Neural cell (in vitro differentiated cells): ENCODE results near the gene KANSL3. TPM values are rescaled to one million over a fixed set of nuclear protein-coding genes. Genes with fewer than 3 reads are reported as not detected.
"Not testable (repeated sequence)": the region's sequence is repeated elsewhere in the genome, so short reads cannot be mapped to it uniquely, and the experiment has no call there.

Experiments
- H2AFZ ChIP-seq: fragments of 200-600, 300-800 bp; sonication (generic), shearing (Covaris generic); 2 replicates; pipeline ENCODE4 v1.6.0; 2014; ENCODE audit warnings: low read depth, mild to moderate bottlenecking, antibody characterized with exemption, low read length, moderate library complexity
- H3F3A ChIP-seq: fragments of 200-600 bp; shearing (Covaris generic); 2 replicates; pipeline ENCODE4 v1.6.1; 2016; ENCODE audit warnings: mild to moderate bottlenecking, moderate library complexity, mixed read lengths, antibody characterized with exemption, low read length; ENCODE audit not compliant: insufficient read depth, poor library complexity, severe bottlenecking
- H3K27ac ChIP-seq: fragments of 200-600, 300-800 bp; sonication (generic), shearing (Covaris generic); 2 replicates; pipeline ENCODE4 v1.5.1; 2014; ENCODE audit warnings: mild to moderate bottlenecking, low read length, moderate library complexity
- H3K27me3 ChIP-seq: fragments of 300-800, 200-600 bp; sonication (generic), shearing (Covaris generic); 2 replicates; pipeline ENCODE4 v1.6.0; 2014; ENCODE audit warnings: mild to moderate bottlenecking, low read depth, low read length, moderate library complexity; ENCODE audit not compliant: insufficient read depth
- H3K36me3 ChIP-seq: fragments of 300-800, 200-600 bp; sonication (generic), shearing (Covaris generic); 2 replicates; pipeline ENCODE4 v1.5.1; 2014; ENCODE audit warnings: mild to moderate bottlenecking, antibody characterized with exemption, low read length, moderate library complexity; ENCODE audit not compliant: insufficient read depth
- H3K4me2 ChIP-seq: fragments of 300-800, 200-600 bp; sonication (generic), shearing (Covaris generic); 2 replicates; pipeline ENCODE4 v1.6.0; 2014; ENCODE audit warnings: mild to moderate bottlenecking, low read length
- H3K4me3 ChIP-seq: fragments of 300-800, 200-600 bp; sonication (generic), shearing (Covaris generic); 2 replicates; pipeline ENCODE4 v1.5.1; 2014; ENCODE audit warnings: mild to moderate bottlenecking, low read length, moderate library complexity
- H3K79me2 ChIP-seq: fragments of 200-600 bp; shearing (Covaris generic); replicated peaks from 2 replicates; pipeline ENCODE4 v1.6.0; 2014; ENCODE audit warnings: mild to moderate bottlenecking, low read length, moderate library complexity; ENCODE audit not compliant: insufficient read depth
- H3K9ac ChIP-seq: fragments of 300-800, 200-600 bp; sonication (generic), shearing (Covaris generic); 2 replicates; pipeline ENCODE4 v1.6.1; 2016; ENCODE audit warnings: mild to moderate bottlenecking, low read length, mixed read lengths
- H3K9me2 ChIP-seq: fragments of 200-600 bp; shearing (Covaris generic); 2 replicates; pipeline ENCODE4 v1.6.1; 2016; ENCODE audit warnings: mild to moderate bottlenecking, low read length, mixed read lengths; ENCODE audit not compliant: insufficient read depth
- H3K9me3 ChIP-seq: fragments of 200-600, 300-800 bp; sonication (generic), shearing (Covaris generic); 2 replicates; pipeline ENCODE4 v1.6.1; 2016; ENCODE audit warnings: mild to moderate bottlenecking, mixed run types, low read length, moderate library complexity, mixed read lengths
- H4K20me1 ChIP-seq: fragments of 200-600 bp; shearing (Covaris generic); 2 replicates; pipeline ENCODE4 v1.6.1; 2016; ENCODE audit warnings: mild to moderate bottlenecking, mixed run types; ENCODE audit not compliant: insufficient read depth
- CTCF ChIP-seq: fragments of 450-650 bp; IDR thresholded peaks from 2 replicates; pipeline ENCODE4 v1.5.1; 2014; ENCODE audit warnings: antibody characterized with exemption, mild to moderate bottlenecking, moderate library complexity; ENCODE audit not compliant: poor library complexity, severe bottlenecking
- EP300 ChIP-seq: fragments of 450-650 bp; conservative IDR thresholded peaks from 2 replicates; pipeline ENCODE4 v1.6.1; 2014; ENCODE audit warnings: antibody characterized with exemption, mild to moderate bottlenecking, moderate library complexity; ENCODE audit not compliant: poor library complexity, severe bottlenecking
- EZH2 ChIP-seq: fragments of 200-600, 300-800 bp; shearing (Covaris generic), sonication (generic); IDR thresholded peaks from 2 replicates; pipeline ENCODE4 v1.6.1; 2014; ENCODE audit warnings: antibody characterized with exemption, low read length, borderline replicate concordance, mild to moderate bottlenecking; ENCODE audit not compliant: insufficient read depth, poor library complexity, severe bottlenecking
- MXI1 ChIP-seq: fragments of 450-650 bp; conservative IDR thresholded peaks from 2 replicates; pipeline ENCODE4 v1.6.1; 2014; ENCODE audit warnings: antibody characterized with exemption, mild to moderate bottlenecking; ENCODE audit not compliant: poor library complexity, severe bottlenecking
- POLR2AphosphoS5 ChIP-seq: IDR thresholded peaks from 2 replicates; pipeline ENCODE4 v1.6.1; 2012
- RAD21 ChIP-seq: fragments of 450-650 bp; conservative IDR thresholded peaks from 2 replicates; pipeline ENCODE4 v1.6.1; 2014; ENCODE audit warnings: antibody characterized with exemption, mild to moderate bottlenecking, moderate library complexity
- REST ChIP-seq: IDR thresholded peaks from 2 replicates; pipeline ENCODE4 v1.6.1; 2012; ENCODE audit warnings: borderline replicate concordance
- SMC3 ChIP-seq: fragments of 450-650 bp; conservative IDR thresholded peaks from 2 replicates; pipeline ENCODE4 v1.6.1; 2014; ENCODE audit warnings: antibody characterized with exemption, mild to moderate bottlenecking, moderate library complexity; ENCODE audit not compliant: poor library complexity
- TAF1 ChIP-seq: IDR thresholded peaks from 2 replicates; pipeline ENCODE4 v1.6.1; 2012; ENCODE audit warnings: low read depth
- polyA plus RNA-seq: library from polyadenylated mRNA; depleted of rRNA; stranded (reverse); fragments of >200 nt; gene quantifications from 2 replicates; pipeline ENCODE4 v1.2.3, GENCODE V29; 2014

Gene KANSL3
- polyA plus RNA-seq, 1 donor from 2014 or later, result 37.7 TPM

- no peaks in the 10 kb centered on the region for H3K9me3 ChIP-seq
These were observed 30.7 kb upstream of the KANSL3 start for GRCh38 chr2:96668771-96669170.

GRCh38 chr2:96665717-96666116, 27.6 kb upstream of the KANSL3 start:
- not testable (repeated sequence) for H3K27me3 ChIP-seq, H3K4me3 ChIP-seq, H3K36me3 ChIP-seq, H2AFZ ChIP-seq, H3F3A ChIP-seq, H3K4me2 ChIP-seq, H3K9me3 ChIP-seq, H4K20me1 ChIP-seq, H3K27ac ChIP-seq, H3K79me2 ChIP-seq, H3K9me2 ChIP-seq, H3K9ac ChIP-seq

More at GRCh38 chr2:96668771-96669170, 30.7 kb upstream of the KANSL3 start:
- no peak for TF ChIP-seq RAD21
- no peak for TF ChIP-seq EP300
- TF ChIP-seq TAF1, result no peak
- no peak for TF ChIP-seq CTCF
- TF ChIP-seq REST, result no peak
- no peak for TF ChIP-seq MXI1
- no peak for TF ChIP-seq SMC3
- no peak for TF ChIP-seq POLR2AphosphoS5
- TF ChIP-seq EZH2, result no peak
- H4K20me1 ChIP-seq, result no peaks in the 10 kb centered on the region
- H2AFZ ChIP-seq, result no peak overlapping the region
- H3K27me3 ChIP-seq, result no peaks in the 10 kb centered on the region
- H3K9ac ChIP-seq, result no peak overlapping the region
- H3F3A ChIP-seq, result no peaks in the 10 kb centered on the region
- H3K4me3 ChIP-seq, result no peak overlapping the region
- H3K79me2 ChIP-seq, result no peaks in the 10 kb centered on the region
- no peak overlapping the region for H3K4me2 ChIP-seq
- H3K36me3 ChIP-seq, result no peaks in the 10 kb centered on the region
- H3K27ac ChIP-seq, result no peak overlapping the region
- H3K9me2 ChIP-seq, result no peaks in the 10 kb centered on the region

GRCh38 chr2:96665083-96665569, 27.0 kb upstream of the KANSL3 start:
- Histone ChIP-seq H3F3A (no peaks in the 10 kb centered on the region), H3K4me3 (no peak overlapping the region), H3K36me3 (no peaks in the 10 kb centered on the region), H4K20me1 (no peaks in the 10 kb centered on the region), H3K27me3 (no peaks in the 10 kb centered on the region), H3K4me2 (no peak overlapping the region), H3K9me3 (no peaks in the 10 kb centered on the region), H3K9ac (no peak overlapping the region), H2AFZ (no peak overlapping the region), H3K9me2 (no peaks in the 10 kb centered on the region), H3K27ac (no peak overlapping the region), H3K79me2 (no peaks in the 10 kb centered on the region)
- TF ChIP-seq CTCF (no peak), REST (no peak), RAD21 (no peak), SMC3 (no peak), EP300 (no peak), EZH2 (no peak), MXI1 (no peak), TAF1 (no peak), POLR2AphosphoS5 (no peak)
